SKM-1 treated with dmso at 0.1 percent for 144 hours (cell line): ENCODE results near the gene KLRC3.
"Not testable (repeated sequence)": the region's sequence is repeated elsewhere in the genome, so short reads cannot be mapped to it uniquely, and the experiment has no call there.

Experiments used
- DNase-seq: peaks from one replicate; lab custom pipeline; 2025; ENCODE audit not compliant: unreplicated experiment; lab: John Stamatoyannopoulos, UW

Gene KLRC3

GRCh38 chr12:10369557-10370415 lies 50.6 kb downstream of the KLRC3 start:
- DNase-seq = no peak

GRCh38 chr12:10368206-10369171 lies 51.9 kb downstream of the KLRC3 start:
- no peak for DNase-seq

- DNase-seq = not testable (repeated sequence)
Measured at GRCh38 chr12:10367714-10368113, 52.7 kb downstream of the KLRC3 start.

- DNase-seq = no peak
Measured at GRCh38 chr12:10366875-10367274, 53.5 kb downstream of the KLRC3 start.

- no peak for DNase-seq
Measured at GRCh38 chr12:10365696-10366405, 54.5 kb downstream of the KLRC3 start.

GRCh38 chr12:10364815-10365622 lies 55.4 kb downstream of the KLRC3 start:
- no peak for DNase-seq

- no peak for DNase-seq
Measured at GRCh38 chr12:10363914-10364814, 56.2 kb downstream of the KLRC3 start.

GRCh38 chr12:10363658-10363913 lies 56.8 kb downstream of the KLRC3 start:
- no peak for DNase-seq

GRCh38 chr12:10362828-10363657 lies 57.4 kb downstream of the KLRC3 start:
- DNase-seq = no peak

GRCh38 chr12:10362325-10362724 lies 58.1 kb downstream of the KLRC3 start:
- DNase-seq = no peak
